NCI-H526 treated with DMSO at 0.1 percent for 48 hours (cell line): ENCODE measurements around the gene MAD1L1.

Source experiments
- DNase-seq: peaks from one replicate; lab custom pipeline; 2025; lab: John Stamatoyannopoulos, UW

The MAD1L1 gene

GRCh38 chr7:1897861-1898627, 334.7 kb downstream of the MAD1L1 start:
- no peak for DNase-seq

GRCh38 chr7:1897076-1897860, 335.5 kb downstream of the MAD1L1 start:
- DNase-seq, result no peak

GRCh38 chr7:1895664-1896515, 336.9 kb downstream of the MAD1L1 start:
- DNase-seq, result no peak

DNA sequence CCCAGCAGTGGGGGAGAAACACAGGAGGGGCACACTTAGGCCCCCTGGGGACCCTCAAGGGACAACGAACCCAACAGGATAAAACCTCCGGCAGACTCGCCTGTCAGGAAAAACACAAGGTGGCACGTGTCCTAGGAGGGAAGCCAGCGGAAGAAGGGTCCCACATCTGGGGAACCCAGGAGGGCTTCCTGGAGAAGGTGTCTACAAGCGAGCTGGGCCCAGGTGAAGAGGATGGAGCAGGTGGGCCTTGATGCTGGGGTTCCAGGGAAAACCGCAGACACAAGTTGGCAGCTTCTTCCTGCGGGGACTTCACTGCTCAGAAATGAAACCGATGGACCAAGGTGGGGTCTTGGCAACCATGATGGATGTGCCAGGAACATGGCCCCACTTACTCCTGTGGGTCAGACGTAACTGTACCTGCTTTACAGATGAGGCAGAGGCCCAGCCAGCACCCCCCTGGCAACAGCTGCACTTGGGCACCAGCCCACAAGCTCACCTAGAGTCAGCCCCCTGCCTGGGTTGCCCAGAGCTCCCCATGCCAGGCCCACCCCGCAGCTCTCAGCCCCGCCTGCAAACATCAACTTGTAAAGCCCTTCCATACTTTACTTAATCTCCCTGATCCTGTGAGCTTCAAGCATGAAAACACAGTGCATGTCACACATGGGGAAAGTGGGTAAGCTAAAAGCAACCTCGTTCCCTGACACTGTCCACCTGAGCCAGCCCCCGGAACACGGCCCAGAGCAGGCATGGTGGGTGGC, 337.7 kb downstream of the MAD1L1 start:
- no peak for DNase-seq

DNA sequence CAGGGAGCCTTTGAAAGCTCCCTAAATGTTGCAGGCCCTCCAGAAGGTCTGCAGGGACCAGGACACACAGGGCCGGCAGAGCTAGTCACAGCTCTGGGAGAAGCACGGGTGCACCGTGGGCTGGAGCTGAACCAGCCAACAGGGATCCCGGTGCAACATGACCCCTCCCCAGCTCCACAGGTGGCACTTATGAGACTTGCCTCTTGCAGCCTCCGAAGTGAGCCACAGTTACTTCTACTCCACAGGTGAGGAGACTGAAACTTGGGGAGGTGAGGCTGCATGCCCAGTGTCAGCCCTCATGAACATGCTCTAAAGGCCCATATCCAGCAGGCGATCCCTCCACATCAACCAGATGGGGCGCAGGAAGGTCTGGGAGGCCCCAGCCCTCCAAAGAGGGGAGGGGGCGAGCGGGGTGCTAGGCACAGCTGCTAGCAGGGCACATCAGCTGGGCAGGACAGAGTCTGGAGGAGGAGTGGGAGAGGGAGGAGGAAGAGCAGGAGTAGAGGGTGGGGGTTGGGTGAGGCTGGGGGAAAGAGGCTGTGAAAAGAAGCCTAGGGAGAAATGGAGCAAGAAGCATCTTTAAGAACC, 338.3 kb downstream of the MAD1L1 start:
- DNase-seq, result no peak

DNA sequence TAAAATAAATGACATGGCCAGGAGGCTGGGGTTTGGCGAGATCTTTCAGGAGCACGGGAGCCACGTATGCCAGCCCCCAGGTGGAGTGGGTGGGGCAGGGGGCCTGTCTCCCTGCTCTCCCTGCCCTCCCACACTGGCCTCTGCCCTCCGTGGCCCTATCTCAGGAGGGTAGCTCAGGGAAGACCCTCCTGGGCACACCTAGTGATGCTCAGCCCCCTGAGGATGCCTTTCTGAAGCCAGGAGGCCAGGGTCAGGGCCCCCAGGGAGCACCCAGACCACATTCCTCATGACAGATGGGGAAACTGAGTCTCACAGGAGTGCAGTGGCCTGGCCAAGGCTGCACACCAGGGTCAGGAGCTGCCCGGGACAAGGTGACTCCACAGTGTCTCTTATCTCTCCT, 339.3 kb downstream of the MAD1L1 start:
- no peak for DNase-seq

DNA sequence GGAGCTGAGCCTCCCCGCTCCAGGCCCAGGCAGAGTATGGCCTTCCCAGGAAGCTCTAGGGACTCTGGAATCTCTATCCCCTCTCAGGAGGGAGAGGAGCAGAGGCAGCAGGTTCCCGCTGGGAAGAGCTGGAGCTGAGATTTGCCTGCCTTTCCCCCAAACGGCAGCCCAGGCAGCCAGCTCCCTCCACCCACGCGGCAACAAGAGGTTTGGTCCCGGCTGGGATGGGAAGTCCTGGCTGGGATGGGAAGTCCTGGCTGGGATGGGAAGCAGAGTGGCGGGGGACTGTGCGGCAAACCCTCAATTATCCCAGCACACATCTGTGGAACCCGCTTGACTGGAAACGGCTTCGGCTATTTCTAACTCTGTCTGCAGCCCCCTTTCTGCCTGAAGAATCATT, 339.7 kb downstream of the MAD1L1 start:
- no peak for DNase-seq

DNA sequence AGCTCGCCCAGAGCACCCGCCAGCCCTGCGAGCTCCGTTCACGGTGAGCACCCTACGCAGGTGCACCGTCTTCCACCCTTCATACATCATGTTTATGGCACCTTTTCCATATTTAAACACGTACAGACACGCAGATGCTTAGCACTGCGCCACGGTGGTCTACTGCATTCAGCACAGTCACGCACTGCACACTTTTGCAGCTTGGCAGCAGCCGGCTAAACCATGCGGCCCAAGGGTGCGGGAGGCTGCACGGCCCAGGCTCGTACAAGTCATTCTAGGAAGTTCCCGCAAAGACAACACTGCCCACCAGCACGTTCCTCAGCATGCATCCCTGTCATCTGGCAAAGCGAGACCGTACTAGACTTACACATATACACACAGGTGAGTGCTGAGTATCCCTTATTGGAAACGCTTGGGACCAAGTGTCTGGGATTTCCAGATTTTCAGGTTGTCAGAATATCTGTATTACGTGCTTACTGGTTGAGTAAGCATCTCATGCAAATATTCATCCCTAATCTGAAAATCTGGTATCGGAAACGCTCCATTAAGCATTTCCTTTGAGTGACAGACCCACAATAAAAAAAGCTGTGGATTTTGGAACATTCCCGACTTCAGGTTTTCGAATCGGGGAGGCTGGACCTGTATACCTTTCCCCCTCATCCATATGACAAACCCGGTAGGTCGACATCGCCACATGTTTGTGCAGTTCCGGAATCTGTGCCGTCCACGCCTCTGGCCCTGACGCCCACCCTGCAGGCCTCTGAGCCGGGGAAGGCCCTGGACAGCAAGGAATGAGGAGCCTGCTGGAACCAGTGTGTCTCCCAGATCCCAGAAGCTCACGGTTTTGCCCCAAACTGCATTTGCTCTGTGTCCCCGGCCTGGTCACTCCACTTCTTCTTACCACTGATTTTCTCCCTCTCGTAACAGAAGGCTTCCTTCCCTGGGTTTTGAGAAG, 340.5 kb downstream of the MAD1L1 start:
- DNase-seq, result no peak

DNA sequence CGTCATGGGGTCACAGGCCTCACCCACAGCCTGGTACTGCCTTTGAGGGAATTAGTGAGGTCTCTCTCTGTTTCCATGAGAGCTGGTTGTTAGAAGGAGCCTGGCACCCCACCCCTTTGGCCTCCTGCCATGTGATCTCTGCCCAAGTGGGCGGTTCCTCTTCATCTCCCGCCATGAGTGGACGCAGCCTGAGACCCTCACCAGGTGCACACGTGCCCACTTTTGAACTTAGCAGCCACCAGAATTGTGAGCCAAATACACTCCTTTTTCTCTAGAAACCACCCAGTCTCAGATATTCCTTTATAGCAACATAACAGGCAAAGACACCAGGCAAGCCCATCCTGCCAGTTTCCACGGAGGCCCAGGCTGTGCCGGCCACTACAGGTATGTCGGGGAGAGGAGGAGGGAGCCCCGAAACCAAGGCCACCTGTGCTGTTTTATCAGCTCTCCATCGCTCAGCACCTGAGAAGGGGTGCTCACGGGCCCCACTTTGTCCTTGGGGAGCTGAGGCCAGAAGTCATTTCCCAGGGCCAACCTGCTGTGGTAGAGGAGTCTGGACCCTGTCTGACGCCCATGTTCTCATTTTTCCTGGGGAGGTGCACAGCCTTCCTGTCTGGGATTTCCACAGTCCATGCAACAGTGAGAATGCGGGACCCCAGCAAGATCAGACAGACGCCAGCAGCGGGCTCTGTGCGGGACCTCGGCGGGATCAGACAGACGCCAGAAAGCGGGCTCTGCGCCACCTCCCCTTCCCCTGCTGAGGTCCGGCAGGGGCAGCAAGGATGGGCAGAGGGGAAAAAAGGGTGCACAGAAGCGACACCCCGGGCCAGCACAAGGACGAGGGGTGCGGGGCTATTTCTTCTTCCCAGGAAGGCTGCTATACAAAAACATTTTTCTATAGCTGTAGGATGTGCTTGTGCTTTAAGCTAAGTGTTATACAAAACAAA, 342.2 kb downstream of the MAD1L1 start:
- no peak for DNase-seq

- DNase-seq, result no peak
These were observed 343.1 kb downstream of the MAD1L1 start for GRCh38 chr7:1889556-1890181.

- DNase-seq, result no peak
These were observed 343.7 kb downstream of the MAD1L1 start for GRCh38 chr7:1889091-1889490.

GRCh38 chr7:1888425-1888824, 344.3 kb downstream of the MAD1L1 start:
- no peak for DNase-seq

- no peak for DNase-seq
These were observed 345.5 kb downstream of the MAD1L1 start for GRCh38 chr7:1887251-1887650.

- DNase-seq, result no peak
These were observed 346.2 kb downstream of the MAD1L1 start for GRCh38 chr7:1886361-1887064.

DNA sequence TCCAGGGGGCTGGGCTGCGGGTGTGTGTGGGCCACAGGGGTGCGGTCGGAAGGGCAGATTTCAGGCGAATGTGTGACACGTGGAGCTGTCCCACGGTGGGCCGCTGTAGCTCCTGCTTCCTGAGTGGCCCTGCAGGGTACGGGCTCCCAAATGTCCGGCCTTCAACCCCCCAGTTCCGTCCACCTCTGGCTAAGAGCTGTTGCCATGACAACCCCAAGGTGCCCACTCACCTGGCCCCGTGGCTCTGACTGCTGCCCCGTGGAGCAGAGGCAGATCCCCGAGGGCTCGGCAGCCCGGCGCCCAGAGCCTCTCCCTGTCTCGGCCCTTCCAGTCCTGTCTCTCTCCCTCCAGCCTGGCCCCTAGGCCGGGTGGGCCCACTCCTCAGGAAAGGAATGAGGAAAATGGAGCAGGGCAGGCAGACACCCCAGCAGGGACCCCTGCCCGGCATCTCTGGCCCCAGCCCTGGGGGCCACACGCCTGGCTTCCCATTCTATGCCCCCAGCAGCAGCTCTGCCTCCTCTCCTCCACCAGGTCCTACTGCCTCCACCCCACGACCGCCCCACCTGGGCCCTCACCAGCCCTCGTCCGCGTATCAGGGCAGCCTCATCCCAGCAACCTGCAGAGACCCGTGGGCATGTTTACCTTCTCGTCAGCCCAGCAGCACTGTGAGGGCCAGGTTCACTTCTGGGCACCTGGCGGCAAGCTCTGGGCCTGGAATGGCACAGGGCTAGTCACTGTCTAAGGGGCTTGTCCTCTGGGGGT, 347.1 kb downstream of the MAD1L1 start:
- DNase-seq, result no peak

GRCh38 chr7:1884583-1885350, 348.0 kb downstream of the MAD1L1 start:
- DNase-seq, result no peak
